ENCODE data around the gene NOG.

NOG gene

GRCh38 chr17:56599088-56599487 is 5.6 kb downstream of the NOG start:
- Histone ChIP-seq H2AFZ (ENCODE audit: low read length) (no peak overlapping the region), H3F3A (ENCODE audit: low read depth) (no peaks in the 10 kb centered on the region), H3K9me3 (ENCODE audit: insufficient read depth, low read depth, low read length) (no peaks in the 10 kb centered on the region), H3K79me2 (ENCODE audit: insufficient read depth, low read length) (peaks cover 28% of the 10 kb centered on the region), H4K20me1 (ENCODE audit: insufficient read depth, low read length, poor library complexity, severe bottlenecking) (no peaks in the 10 kb centered on the region), H3K9ac (ENCODE audit: low read depth, low read length, poor library complexity, severe bottlenecking) (no peak overlapping the region), H3K4me3 (ENCODE audit: low read length, poor library complexity, severe bottlenecking) (no peak overlapping the region), H3K4me1 (ENCODE audit: insufficient read depth, low read length, poor library complexity, severe bottlenecking) (peaks cover 26% of the 10 kb centered on the region), H3K27me3 (ENCODE audit: insufficient read depth, low read length, poor library complexity, severe bottlenecking) (no peaks in the 10 kb centered on the region), H3K9me2 (replicated peaks; ENCODE audit: low read depth, low read length) (no peaks in the 10 kb centered on the region), H3K4me2 (ENCODE audit: low read depth, low read length, poor library complexity, severe bottlenecking) (no peak overlapping the region), H3K36me3 (ENCODE audit: insufficient read depth, low read length) (no peaks in the 10 kb centered on the region)
- peak; percentile 6; the same call in 1 of the 2 replicates for TF ChIP-seq CTCF (conservative IDR thresholded peaks at IDR 0.05; ENCODE audit: low read length)
- no peak for TF ChIP-seq EZH2phosphoT487 (IDR thresholded peaks at IDR 0.05; ENCODE audit: borderline replicate concordance)

- Histone ChIP-seq H3K4me3 (ENCODE audit: low read length, poor library complexity, severe bottlenecking) (no peak overlapping the region), H3K4me2 (ENCODE audit: low read depth, low read length, poor library complexity, severe bottlenecking) (no peak overlapping the region)
Measured at GRCh38 chr17:56599566-56599965, 6.1 kb downstream of the NOG start.

GRCh38 chr17:56600256-56600655 is 6.8 kb downstream of the NOG start:
- Histone ChIP-seq H3K4me2 (ENCODE audit: low read depth, low read length, poor library complexity, severe bottlenecking) (no peak overlapping the region), H3K4me3 (ENCODE audit: low read length, poor library complexity, severe bottlenecking) (no peak overlapping the region), H3F3A (ENCODE audit: low read depth) (no peaks in the 10 kb centered on the region), H3K36me3 (ENCODE audit: insufficient read depth, low read length) (no peaks in the 10 kb centered on the region), H4K20me1 (ENCODE audit: insufficient read depth, low read length, poor library complexity, severe bottlenecking) (no peaks in the 10 kb centered on the region), H3K4me1 (ENCODE audit: insufficient read depth, low read length, poor library complexity, severe bottlenecking) (peaks cover 23% of the 10 kb centered on the region), H3K9me2 (replicated peaks; ENCODE audit: low read depth, low read length) (no peaks in the 10 kb centered on the region), H3K27me3 (ENCODE audit: insufficient read depth, low read length, poor library complexity, severe bottlenecking) (no peaks in the 10 kb centered on the region), H3K9ac (ENCODE audit: low read depth, low read length, poor library complexity, severe bottlenecking) (no peak overlapping the region), H3K79me2 (ENCODE audit: insufficient read depth, low read length) (peaks cover 16% of the 10 kb centered on the region), H3K9me3 (ENCODE audit: insufficient read depth, low read depth, low read length) (no peaks in the 10 kb centered on the region), H2AFZ (ENCODE audit: low read length) (no peak overlapping the region)
- TF ChIP-seq CTCF (conservative IDR thresholded peaks at IDR 0.05; ENCODE audit: low read length), result no peak
- TF ChIP-seq EZH2phosphoT487 (IDR thresholded peaks at IDR 0.05; ENCODE audit: borderline replicate concordance), result no peak

More at GRCh38 chr17:56599566-56599965, 6.1 kb downstream of the NOG start:
- H3K27me3 ChIP-seq (ENCODE audit: insufficient read depth, low read length, poor library complexity, severe bottlenecking), result no peaks in the 10 kb centered on the region
- H3K79me2 ChIP-seq (ENCODE audit: insufficient read depth, low read length), result peaks cover 23% of the 10 kb centered on the region
- no peaks in the 10 kb centered on the region for H4K20me1 ChIP-seq (ENCODE audit: insufficient read depth, low read length, poor library complexity, severe bottlenecking)
- H3K36me3 ChIP-seq (ENCODE audit: insufficient read depth, low read length), result no peaks in the 10 kb centered on the region
- H3K9ac ChIP-seq (ENCODE audit: low read depth, low read length, poor library complexity, severe bottlenecking), result no peak overlapping the region
- no peaks in the 10 kb centered on the region for H3F3A ChIP-seq (ENCODE audit: low read depth)
- no peak overlapping the region for H2AFZ ChIP-seq (ENCODE audit: low read length)
- H3K9me3 ChIP-seq (ENCODE audit: insufficient read depth, low read depth, low read length), result no peaks in the 10 kb centered on the region
- H3K4me1 ChIP-seq (ENCODE audit: insufficient read depth, low read length, poor library complexity, severe bottlenecking), result peaks cover 26% of the 10 kb centered on the region
- no peaks in the 10 kb centered on the region for H3K9me2 ChIP-seq (replicated peaks; ENCODE audit: low read depth, low read length)
- no peak for TF ChIP-seq CTCF (conservative IDR thresholded peaks at IDR 0.05; ENCODE audit: low read length)
- TF ChIP-seq EZH2phosphoT487 (IDR thresholded peaks at IDR 0.05; ENCODE audit: borderline replicate concordance), result no peak

All from Loucy (cell line).